ENCODE data around the gene RPA3.
A peak's percentile ranks its signal among the peaks of the same experiment; 100 is the strongest.

Gene RPA3

DNA sequence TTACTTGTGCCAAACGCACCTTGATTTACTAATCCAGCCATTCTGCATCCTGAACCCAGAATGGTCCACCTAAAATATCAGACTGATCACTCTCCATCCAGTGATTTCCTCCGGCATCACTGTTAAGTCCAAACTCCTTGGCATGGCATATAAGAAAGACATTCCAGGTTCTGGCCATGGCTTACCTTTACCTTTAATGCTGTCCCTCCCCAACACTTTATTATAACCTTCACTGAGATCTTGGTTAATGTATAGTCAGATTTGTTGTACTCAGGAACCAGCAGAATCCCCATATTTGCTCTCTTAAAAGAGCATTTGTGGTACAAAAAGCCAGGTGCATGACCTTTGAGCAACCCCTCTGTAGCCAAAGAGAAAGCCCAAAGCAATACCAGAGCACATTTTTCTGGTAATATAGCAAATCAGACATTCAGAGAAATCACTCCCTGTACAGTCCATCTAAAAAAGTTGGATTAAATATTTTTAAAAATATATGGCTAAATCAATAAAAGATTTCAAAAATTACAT, 67.7 kb downstream of the RPA3 start:
- H3K4me1 ChIP-seq (ENCODE audit: control extremely low read depth in 1 of 4, control insufficient read depth in 4 of 4, insufficient read depth in 4 of 4, low read length in 3 of 4) = no peaks in the 10 kb centered on the region
- peaks cover 0 to 3% (median 0%) of the 10 kb centered on the region in 4 experiments for H3K36me3 ChIP-seq (ENCODE audit: control insufficient read depth in 4 of 4, insufficient read depth in 4 of 4, low read length in 3 of 4)
- H3K27me3 ChIP-seq (replicated peaks in 2 of 5; ENCODE audit: control insufficient read depth in 4 of 5, insufficient read depth in 5 of 5, low read length in 4 of 5) = no peaks in the 10 kb centered on the region
- 100% methylated on average over 2 of the region's 2 CpGs for WGBS (ENCODE audit: insufficient coverage)
- ChIA-PET CTCF (no interaction called here), POLR2A (no interaction called here)
- no peak overlapping the region for H3K4me3 ChIP-seq (ENCODE audit: control insufficient read depth in 1 of 7, extremely low read depth in 1 of 7, insufficient read depth in 4 of 7, low read depth in 2 of 7, low read length in 6 of 7)
- DNase-seq = no peak
- H3K9me3 ChIP-seq (ENCODE audit: control extremely low read depth in 1 of 5, control insufficient read depth in 4 of 5, insufficient read depth in 2 of 5, low read depth in 1 of 5, low read length in 4 of 5) = peaks cover 0 to 4% (median 0%) of the 10 kb centered on the region in 5 experiments
- no peak overlapping the region for H3K27ac ChIP-seq (ENCODE audit: insufficient read depth in 1 of 2, low read depth in 1 of 2, low read length in 2 of 2, poor library complexity in 1 of 2, severe bottlenecking in 2 of 2)

- no peak for DNase-seq
- CTCF ChIA-PET = interaction anchor here (1.6 kb wide), 1 partner anchor 34 kb away, joined by 3 read pairs; no protein-coding TSS in a partner anchor
- WGBS (ENCODE audit: insufficient coverage) = no CpG with 5 or more reads among the region's 6 CpGs
- no peaks in the 10 kb centered on the region for H3K4me1 ChIP-seq (ENCODE audit: control extremely low read depth in 1 of 4, control insufficient read depth in 4 of 4, insufficient read depth in 4 of 4, low read length in 3 of 4)
- no peak overlapping the region for H3K27ac ChIP-seq (ENCODE audit: insufficient read depth in 1 of 2, low read depth in 1 of 2, low read length in 2 of 2, poor library complexity in 1 of 2, severe bottlenecking in 2 of 2)
- H3K9me3 ChIP-seq (ENCODE audit: control extremely low read depth in 1 of 5, control insufficient read depth in 4 of 5, insufficient read depth in 2 of 5, low read depth in 1 of 5, low read length in 4 of 5) = peaks cover 0 to 4% (median 0%) of the 10 kb centered on the region in 5 experiments
- no peak overlapping the region for H3K4me3 ChIP-seq (ENCODE audit: control insufficient read depth in 1 of 7, extremely low read depth in 1 of 7, insufficient read depth in 4 of 7, low read depth in 2 of 7, low read length in 6 of 7)
- POLR2A ChIA-PET = no interaction called here
- peaks cover 0 to 4% (median 1%) of the 10 kb centered on the region in 4 experiments for H3K36me3 ChIP-seq (ENCODE audit: control insufficient read depth in 4 of 4, insufficient read depth in 4 of 4, low read length in 3 of 4)
- H3K27me3 ChIP-seq (replicated peaks in 2 of 5; ENCODE audit: control insufficient read depth in 4 of 5, insufficient read depth in 5 of 5, low read length in 4 of 5) = no peaks in the 10 kb centered on the region
Observed at GRCh38 chr7:7647495-7648036, 70.8 kb downstream of the RPA3 start.

GRCh38 chr7:7642081-7642480, 76.3 kb downstream of the RPA3 start:
- POLR2A ChIA-PET = no interaction called here
- peaks cover 0 to 4% (median 2%) of the 10 kb centered on the region in 4 experiments for H3K36me3 ChIP-seq (ENCODE audit: control insufficient read depth in 4 of 4, insufficient read depth in 4 of 4, low read length in 3 of 4)
- no CpG with 5 or more reads among the region's 6 CpGs for WGBS (ENCODE audit: insufficient coverage)
- peak overlapping the region in 2 of 7 experiments; percentile 99 to 100 for H3K4me3 ChIP-seq (ENCODE audit: control insufficient read depth in 1 of 7, extremely low read depth in 1 of 7, insufficient read depth in 4 of 7, low read depth in 2 of 7, low read length in 6 of 7)
- peaks cover 0 to 4% (median 0%) of the 10 kb centered on the region in 5 experiments for H3K9me3 ChIP-seq (ENCODE audit: control extremely low read depth in 1 of 5, control insufficient read depth in 4 of 5, insufficient read depth in 2 of 5, low read depth in 1 of 5, low read length in 4 of 5)
- H3K27me3 ChIP-seq (replicated peaks in 2 of 5; ENCODE audit: control insufficient read depth in 4 of 5, insufficient read depth in 5 of 5, low read length in 4 of 5) = no peaks in the 10 kb centered on the region
- CTCF ChIA-PET = interaction anchor here (0.6 to 1.7 kb wide), 5 partner anchors 26 to 639 kb away, joined by 3 to 8 read pairs (median 4); no protein-coding TSS in a partner anchor
- peak overlapping the region; percentile 48 to 88 for H3K27ac ChIP-seq (ENCODE audit: insufficient read depth in 1 of 2, low read depth in 1 of 2, low read length in 2 of 2, poor library complexity in 1 of 2, severe bottlenecking in 2 of 2)
- peaks cover 4 to 20% (median 15%) of the 10 kb centered on the region in 4 experiments for H3K4me1 ChIP-seq (ENCODE audit: control extremely low read depth in 1 of 4, control insufficient read depth in 4 of 4, insufficient read depth in 4 of 4, low read length in 3 of 4)
- DNase-seq = no peak

DNA sequence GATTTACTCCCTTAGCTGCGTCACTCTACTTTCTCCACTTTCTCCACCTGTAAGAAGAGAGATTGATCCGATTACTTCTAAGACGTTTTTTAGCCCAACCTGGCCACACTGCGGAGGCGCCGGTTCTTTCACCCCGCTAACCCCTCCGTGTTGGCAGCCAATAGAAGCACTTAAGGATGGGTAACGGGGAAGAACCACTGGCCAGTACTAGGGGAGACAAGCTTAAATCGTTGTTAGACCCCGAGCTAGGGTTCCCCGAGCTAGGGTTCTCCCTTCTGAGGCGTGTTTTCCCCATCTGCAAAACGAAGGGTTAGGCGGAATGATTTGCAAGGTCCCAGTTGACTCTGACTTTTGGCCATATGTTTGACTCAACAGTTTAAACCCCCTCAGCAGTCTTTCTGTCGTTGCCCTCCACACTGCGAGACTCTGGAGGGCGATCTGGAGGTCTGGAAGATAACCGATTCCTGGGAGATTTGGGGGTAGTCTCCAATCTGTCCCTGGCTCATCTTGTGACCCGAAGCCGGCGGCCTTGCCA, 77.2 kb downstream of the RPA3 start:
- Histone ChIP-seq H3K27me3 (replicated peaks in 2 of 5; ENCODE audit: control insufficient read depth in 4 of 5, insufficient read depth in 5 of 5, low read length in 4 of 5) (no peaks in the 10 kb centered on the region), H3K4me3 (ENCODE audit: control insufficient read depth in 1 of 7, extremely low read depth in 1 of 7, insufficient read depth in 4 of 7, low read depth in 2 of 7, low read length in 6 of 7) (peak overlapping the region; percentile 94 to 100 (median 96)), H3K4me1 (ENCODE audit: control extremely low read depth in 1 of 4, control insufficient read depth in 4 of 4, insufficient read depth in 4 of 4, low read length in 3 of 4) (peaks cover 4 to 20% (median 15%) of the 10 kb centered on the region in 4 experiments), H3K36me3 (ENCODE audit: control insufficient read depth in 4 of 4, insufficient read depth in 4 of 4, low read length in 3 of 4) (peaks cover 3 to 6% (median 4%) of the 10 kb centered on the region in 4 experiments), H3K9me3 (ENCODE audit: control extremely low read depth in 1 of 5, control insufficient read depth in 4 of 5, insufficient read depth in 2 of 5, low read depth in 1 of 5, low read length in 4 of 5) (no peaks in the 10 kb centered on the region), H3K27ac (ENCODE audit: insufficient read depth in 1 of 2, low read depth in 1 of 2, low read length in 2 of 2, poor library complexity in 1 of 2, severe bottlenecking in 2 of 2) (peak overlapping the region; percentile 72 to 88)
- ChIA-PET POLR2A (interaction anchor here (0.7 to 0.9 kb wide), 2 partner anchors 73 to 620 kb away, joined by 3 to 4 read pairs; no protein-coding TSS in a partner anchor), CTCF (interaction anchor here (0.7 to 1.8 kb wide), 8 partner anchors 25 to 394 kb away, joined by 3 to 8 read pairs (median 3); no protein-coding TSS in a partner anchor)
- no peak for DNase-seq
- WGBS (ENCODE audit: insufficient coverage) = 9% methylated on average over 22 of the region's 22 CpGs

DNA sequence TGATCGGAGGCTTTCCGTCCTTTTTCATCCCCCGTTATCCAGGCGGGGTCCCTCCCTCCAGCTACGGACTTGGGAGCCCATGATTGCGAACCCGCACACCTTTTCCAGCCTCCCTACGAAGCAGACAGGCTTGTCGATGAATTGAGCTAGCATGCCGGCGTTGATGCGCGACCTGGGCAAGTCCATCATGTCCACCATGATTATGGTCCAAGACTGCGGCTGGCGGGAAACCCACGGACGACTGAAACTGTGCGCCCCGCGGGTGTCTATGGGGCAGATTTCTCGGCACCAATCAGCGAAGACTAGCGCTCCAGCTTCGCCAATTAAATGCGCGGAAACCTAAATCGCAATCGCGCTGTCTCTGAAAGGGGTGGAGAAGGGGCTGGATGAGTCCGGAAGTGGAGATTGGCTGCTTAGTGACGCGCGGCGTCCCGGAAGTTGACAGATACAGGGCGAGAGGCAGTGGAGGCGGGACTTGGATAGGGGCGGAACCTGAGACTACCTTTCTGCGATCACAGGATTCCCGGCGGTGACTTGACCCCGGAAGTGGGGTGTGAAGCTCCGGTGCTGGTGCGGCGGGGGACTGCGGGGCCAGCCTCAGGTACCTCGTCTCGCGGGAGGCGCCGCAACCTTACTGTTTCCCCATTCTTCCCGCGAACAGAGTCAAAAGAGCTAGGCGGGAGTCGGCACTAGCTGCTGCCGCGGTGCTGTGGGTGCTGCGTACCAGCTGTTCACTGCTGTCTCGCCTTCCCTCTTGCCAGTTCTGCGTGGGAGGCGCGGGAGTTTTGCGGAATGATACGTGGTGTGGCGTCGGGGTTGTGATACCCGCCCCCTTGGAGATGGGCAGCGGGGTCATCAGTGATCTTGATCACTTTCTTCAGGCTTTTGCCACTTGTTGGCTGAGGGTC, 77.9 kb downstream of the RPA3 start, which contains the start of gene UMAD1:
Gene UMAD1 (plus strand): TSS at position 532 of the 908 bp plus-strand sequence. CDS start 32,620 bp downstream, outside the sequence.
- H3K36me3 ChIP-seq (ENCODE audit: control insufficient read depth in 4 of 4, insufficient read depth in 4 of 4, low read length in 3 of 4) = peaks cover 4 to 7% (median 5%) of the 10 kb centered on the region in 4 experiments
- POLR2A ChIA-PET = interaction anchor here (0.7 to 0.9 kb wide), 3 partner anchors 41 to 621 kb away, joined by 3 to 5 read pairs (median 4); no protein-coding TSS in a partner anchor

GRCh38 chr7:7639847-7640220, 78.6 kb downstream of the RPA3 start:
- Histone ChIP-seq H3K4me1 (ENCODE audit: control extremely low read depth in 1 of 4, control insufficient read depth in 4 of 4, insufficient read depth in 4 of 4, low read length in 3 of 4) (peaks cover 4 to 20% (median 15%) of the 10 kb centered on the region in 4 experiments), H3K4me3 (ENCODE audit: control insufficient read depth in 1 of 7, extremely low read depth in 1 of 7, insufficient read depth in 4 of 7, low read depth in 2 of 7, low read length in 6 of 7) (peak overlapping the region; percentile 94 to 100 (median 96)), H3K27ac (ENCODE audit: insufficient read depth in 1 of 2, low read depth in 1 of 2, low read length in 2 of 2, poor library complexity in 1 of 2, severe bottlenecking in 2 of 2) (peak overlapping the region; percentile 53 to 85), H3K9me3 (ENCODE audit: control extremely low read depth in 1 of 5, control insufficient read depth in 4 of 5, insufficient read depth in 2 of 5, low read depth in 1 of 5, low read length in 4 of 5) (no peaks in the 10 kb centered on the region), H3K36me3 (ENCODE audit: control insufficient read depth in 4 of 4, insufficient read depth in 4 of 4, low read length in 3 of 4) (peaks cover 4 to 7% (median 7%) of the 10 kb centered on the region in 4 experiments), H3K27me3 (replicated peaks in 2 of 5; ENCODE audit: control insufficient read depth in 4 of 5, insufficient read depth in 5 of 5, low read length in 4 of 5) (no peaks in the 10 kb centered on the region)
- CTCF ChIA-PET = interaction anchor here (1.0 to 1.8 kb wide), 3 partner anchors 27 to 45 kb away, joined by 3 read pairs; no protein-coding TSS in a partner anchor
- peak; percentile 32 to 75 (median 66) for DNase-seq
- WGBS (ENCODE audit: insufficient coverage) = 0% methylated on average over 18 of the region's 19 CpGs
- POLR2A ChIA-PET = interaction anchor here (0.7 kb wide), 1 partner anchor 41 kb away, joined by 5 read pairs; no protein-coding TSS in a partner anchor

More for the DNA sequence above, 77.9 kb downstream of the RPA3 start, which contains the start of gene UMAD1:
- DNase-seq = peak; percentile 99 to 100 (median 99)
- Histone ChIP-seq H3K4me1 (ENCODE audit: control extremely low read depth in 1 of 4, control insufficient read depth in 4 of 4, insufficient read depth in 4 of 4, low read length in 3 of 4) (peaks cover 4 to 20% (median 15%) of the 10 kb centered on the region in 4 experiments), H3K4me3 (ENCODE audit: control insufficient read depth in 1 of 7, extremely low read depth in 1 of 7, insufficient read depth in 4 of 7, low read depth in 2 of 7, low read length in 6 of 7) (peak within 1 kb of the TSS; percentile 94 to 100 (median 96)), H3K27me3 (replicated peaks in 2 of 5; ENCODE audit: control insufficient read depth in 4 of 5, insufficient read depth in 5 of 5, low read length in 4 of 5) (no peaks in the 10 kb centered on the region), H3K27ac (ENCODE audit: insufficient read depth in 1 of 2, low read depth in 1 of 2, low read length in 2 of 2, poor library complexity in 1 of 2, severe bottlenecking in 2 of 2) (peak within 1 kb of the TSS; percentile 72 to 88), H3K9me3 (ENCODE audit: control extremely low read depth in 1 of 5, control insufficient read depth in 4 of 5, insufficient read depth in 2 of 5, low read depth in 1 of 5, low read length in 4 of 5) (no peaks in the 10 kb centered on the region)
- WGBS (ENCODE audit: insufficient coverage) = 0% methylated on average over 67 of the region's 68 CpGs
- CTCF ChIA-PET = interaction anchor here (0.7 to 1.8 kb wide), 9 partner anchors 24 to 395 kb away, joined by 3 to 5 read pairs (median 3); no protein-coding TSS in a partner anchor
